CD4-positive, alpha-beta T cell treated with Interleukin-2 at 100 ng/mL for 4 hours (primary cell): ENCODE data around the gene CPNE5.

ENCODE experiments used
- DNase-seq: peaks from one replicate; pipeline ENCODE4 v3.0.0-alpha.2; 2020; ENCODE audit warnings: low spot score

CPNE5 gene

GRCh38 chr6:36793296-36793912 is 45.8 kb downstream of the CPNE5 start:
- DNase-seq: no peak

DNA sequence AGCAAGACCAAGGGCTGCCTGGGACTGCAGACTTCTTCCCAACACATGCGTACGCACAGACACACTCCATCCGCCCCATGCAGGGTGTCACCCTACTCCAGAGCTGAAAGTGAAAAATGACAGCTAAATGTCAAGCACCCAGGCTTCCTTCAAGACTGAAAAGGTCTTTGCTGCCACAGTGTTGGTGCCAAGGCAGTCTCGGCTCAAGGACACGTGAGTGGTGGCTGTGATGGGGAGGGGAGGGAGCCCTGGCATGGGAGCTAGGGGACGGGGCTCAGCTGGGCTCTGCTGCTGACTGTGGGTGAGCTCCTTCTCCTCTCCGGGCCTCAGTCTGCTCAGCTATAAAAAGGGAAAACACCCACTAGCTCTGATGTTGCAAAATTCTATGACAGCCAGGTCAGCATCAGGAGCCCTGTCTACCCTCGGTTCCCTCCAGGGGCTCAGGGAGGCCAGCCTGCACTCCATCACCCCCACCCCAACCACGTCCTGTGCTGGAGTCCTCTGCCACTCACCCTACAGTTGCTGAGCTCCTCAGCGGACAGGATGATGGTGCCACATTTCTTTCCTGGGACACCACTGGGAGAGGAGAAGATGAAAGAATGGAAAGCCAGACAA is 47.6 kb downstream of the CPNE5 start:
- DNase-seq: no peak

DNA sequence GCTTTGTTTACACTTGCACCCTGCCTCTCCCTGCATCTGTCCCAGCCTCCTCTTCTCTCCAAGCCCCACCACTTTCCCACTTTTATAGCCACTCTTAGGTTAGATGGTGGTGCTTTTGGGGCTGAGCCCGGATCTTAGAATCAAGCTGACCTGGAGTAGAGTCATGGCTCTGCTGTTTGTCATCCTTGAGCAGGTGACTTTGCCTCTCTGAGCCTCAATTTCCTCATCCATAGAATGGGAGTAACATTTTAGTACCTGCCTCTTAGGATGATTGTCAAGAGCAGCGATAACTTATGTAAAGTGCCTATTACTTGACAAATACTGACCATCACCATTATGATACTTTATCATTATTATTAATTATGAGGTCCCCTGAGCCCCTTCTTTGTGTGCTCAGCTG is 48.2 kb downstream of the CPNE5 start:
- no peak for DNase-seq

DNA sequence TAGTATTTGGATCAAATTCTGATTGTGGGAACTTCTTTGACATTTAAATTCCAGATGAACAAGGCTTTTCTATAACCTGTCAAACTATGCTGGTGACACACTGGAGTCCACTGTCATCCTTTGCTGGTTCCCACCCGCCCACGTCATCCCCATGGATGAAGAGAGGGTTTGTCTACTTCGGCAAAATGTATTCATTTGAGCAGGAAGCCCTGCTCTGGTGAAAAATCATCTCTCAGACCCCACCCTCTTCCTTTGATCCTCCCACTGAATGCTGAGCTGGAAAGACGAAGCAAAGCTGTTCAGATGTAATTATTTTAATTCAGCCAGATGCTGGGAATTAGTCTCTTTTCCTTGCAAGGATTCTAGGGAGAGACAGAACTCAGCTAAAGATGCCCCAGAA is 50.5 kb downstream of the CPNE5 start:
- no peak for DNase-seq

DNA sequence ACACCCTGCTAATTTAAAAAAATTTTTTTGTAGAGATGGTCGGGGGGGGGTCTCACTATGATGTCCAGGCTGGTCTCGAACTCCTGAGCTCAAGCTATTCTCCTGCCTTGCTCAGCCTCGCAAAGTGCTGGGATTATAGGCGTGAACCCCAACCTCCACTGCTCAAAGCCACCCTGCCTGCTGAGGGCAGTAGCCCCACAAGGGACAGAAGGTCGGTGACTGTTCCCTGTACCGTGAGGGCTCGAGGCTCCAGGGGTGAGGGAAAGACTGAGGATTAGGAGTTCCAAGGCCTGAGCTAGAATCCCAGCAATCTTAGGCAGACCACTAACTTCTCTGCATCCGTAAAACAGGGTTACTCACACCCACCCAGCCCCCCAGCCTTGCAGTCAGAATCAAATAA is 51.1 kb downstream of the CPNE5 start:
- no peak for DNase-seq

DNA sequence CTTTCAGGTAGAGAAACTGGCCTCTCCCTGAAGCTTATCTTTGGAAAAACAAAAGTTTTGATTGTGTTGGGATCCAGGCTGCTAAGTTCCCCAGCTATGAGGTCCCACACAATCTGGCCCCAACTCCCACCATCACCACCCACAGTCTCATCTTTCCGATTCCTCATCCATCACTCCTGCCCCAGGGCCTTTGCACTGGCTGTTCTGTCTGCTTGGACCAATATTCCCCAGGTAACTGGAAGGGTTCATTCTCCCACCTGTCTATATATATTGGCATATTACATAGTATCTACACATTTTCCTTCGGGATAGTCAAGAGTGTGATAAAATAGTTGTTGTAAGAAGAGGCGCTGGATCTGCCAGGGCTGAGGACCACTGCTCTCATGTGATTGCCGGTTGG is 52.0 kb downstream of the CPNE5 start:
- no peak for DNase-seq

- DNase-seq: no peak
Observed at GRCh38 chr6:36786055-36786675, 53.1 kb downstream of the CPNE5 start.

GRCh38 chr6:36784376-36784636 is 54.9 kb downstream of the CPNE5 start:
- no peak for DNase-seq

DNA sequence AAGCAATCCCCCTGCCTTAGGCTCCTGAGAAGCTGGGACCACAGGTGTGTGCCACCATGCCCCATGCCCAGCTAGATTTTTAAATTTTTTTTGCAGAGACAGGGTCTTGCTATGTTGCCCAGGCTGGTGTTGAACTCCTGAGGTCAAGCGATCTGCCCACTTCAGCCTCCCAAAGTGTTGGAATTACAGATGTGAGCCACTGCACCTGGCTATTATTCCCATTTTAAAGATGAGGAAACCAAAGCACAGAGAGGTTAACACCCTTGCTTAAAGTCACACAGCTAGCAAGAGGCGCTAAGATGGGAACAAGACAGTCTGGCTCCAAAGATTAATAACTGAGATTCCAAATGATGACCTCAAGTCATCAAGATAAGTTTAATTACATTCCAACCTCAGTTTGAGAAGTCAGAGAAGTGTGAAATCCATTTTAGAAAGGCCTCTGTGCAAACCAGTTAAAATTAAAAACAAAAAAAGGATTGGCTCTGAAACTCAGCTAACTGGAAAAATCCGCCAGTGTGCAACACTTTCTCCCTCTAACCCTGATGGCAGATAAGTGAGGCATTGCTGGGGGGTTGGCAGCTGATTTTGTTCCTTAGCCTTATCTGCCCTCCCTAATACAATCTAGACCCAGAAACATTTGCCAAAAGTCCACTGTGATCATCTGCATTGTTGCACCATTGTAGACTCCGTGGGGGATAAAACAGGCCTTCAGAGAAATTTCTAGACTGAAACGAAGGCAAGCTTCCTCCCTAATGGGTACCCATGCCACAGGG is 55.5 kb downstream of the CPNE5 start:
- no peak for DNase-seq

DNA sequence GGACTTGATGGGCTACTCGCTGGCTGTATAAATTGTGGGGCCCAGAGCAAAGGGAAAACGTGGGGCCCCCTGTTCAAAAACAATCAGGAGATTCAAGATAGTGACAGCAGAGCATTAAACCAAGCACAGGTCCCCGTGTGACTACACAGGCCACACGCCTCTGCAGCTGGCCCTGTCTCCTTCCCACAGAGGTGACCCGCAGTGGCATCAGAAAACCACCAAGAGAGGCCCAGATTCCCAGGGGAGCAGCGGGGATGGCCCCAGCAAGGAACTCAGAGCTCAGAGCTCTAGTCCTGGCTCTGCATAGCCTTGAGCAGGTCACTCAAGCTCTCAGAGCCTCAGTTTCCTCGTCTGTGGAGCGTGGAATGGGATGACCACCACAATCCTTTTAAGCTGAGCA is 57.6 kb downstream of the CPNE5 start:
- no peak for DNase-seq

GRCh38 chr6:36780442-36781177 is 58.6 kb downstream of the CPNE5 start:
- no peak for DNase-seq

DNA sequence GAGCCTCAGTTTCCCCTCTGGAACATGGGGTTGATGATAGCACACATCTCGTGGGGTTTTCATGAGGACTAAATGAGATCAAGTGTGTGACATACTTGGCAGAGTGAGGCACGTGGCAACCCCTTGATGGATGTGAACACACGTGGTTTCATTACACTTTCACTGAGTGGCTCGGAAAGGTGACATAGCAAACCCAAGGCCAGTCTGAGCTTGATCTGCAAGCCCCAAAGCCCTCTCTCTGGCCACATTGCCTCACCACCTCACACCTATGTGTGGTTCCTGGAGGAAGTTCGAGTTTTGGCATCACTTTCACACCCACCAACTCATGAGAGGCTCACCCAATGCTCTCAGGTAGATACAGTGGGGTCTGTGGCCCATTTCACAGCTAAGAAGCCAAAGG is 60.0 kb downstream of the CPNE5 start:
- peak; percentile 5 for DNase-seq

- DNase-seq: no peak
Observed at GRCh38 chr6:36777801-36778200, 61.4 kb downstream of the CPNE5 start.

DNA sequence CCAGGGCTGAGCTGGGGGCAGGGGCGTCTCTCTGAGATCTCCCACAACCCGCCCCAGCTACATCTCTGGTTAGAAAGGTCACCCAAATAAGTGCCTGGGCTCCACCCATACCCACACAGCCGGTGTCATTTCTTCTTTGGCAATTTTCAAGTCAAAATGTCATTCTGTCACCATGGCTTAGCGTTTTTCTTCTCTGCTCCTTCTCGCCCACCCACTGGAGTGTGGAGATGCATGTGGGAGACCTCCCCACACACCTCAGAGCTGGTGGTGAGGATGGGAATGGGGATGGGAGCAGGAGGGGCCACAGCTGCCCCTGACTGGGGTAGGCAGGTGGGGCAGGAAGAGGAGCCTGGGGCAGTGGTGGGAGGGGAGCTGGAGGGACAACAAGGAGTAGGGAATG is 63.1 kb downstream of the CPNE5 start:
- DNase-seq: no peak

DNA sequence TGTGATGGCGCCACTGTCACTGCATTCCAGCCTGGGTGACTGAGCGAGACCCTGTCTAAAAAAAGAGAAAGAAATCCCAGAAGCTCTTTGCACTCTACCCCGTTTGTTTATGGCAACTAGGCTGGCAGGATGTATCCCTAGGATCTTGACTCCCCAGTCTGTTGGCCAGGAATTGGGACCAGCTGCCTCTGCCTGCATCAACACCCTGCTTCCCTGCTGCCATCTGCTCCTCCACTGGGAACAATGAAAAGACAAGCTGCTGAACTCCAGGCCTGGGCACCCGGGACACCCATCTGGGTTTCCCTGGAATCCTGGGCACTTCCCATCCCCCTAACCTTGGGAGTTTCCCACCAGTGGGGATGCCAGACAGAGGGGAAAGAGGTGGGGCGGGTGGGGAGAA is 64.9 kb downstream of the CPNE5 start:
- DNase-seq: no peak

DNA sequence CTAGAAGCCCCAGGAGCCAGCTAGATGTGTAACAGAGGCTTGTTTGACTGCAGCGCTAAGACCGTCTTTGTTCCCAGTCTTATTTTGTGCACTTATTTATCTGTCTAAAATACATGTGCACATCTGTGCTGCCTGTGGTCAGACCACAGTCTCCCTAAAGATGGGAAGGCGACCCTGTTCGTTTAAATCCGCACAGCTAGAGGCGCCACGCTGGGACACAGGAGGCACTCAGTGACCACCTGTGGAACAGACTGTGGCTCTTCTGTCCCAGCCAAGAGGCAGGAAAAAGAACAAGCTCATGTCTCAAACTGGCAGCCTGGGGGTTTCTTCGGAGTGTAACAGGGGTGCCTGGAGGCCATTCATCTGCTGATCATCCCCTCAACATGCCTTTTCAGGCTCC is 66.8 kb downstream of the CPNE5 start:
- no peak for DNase-seq

DNA sequence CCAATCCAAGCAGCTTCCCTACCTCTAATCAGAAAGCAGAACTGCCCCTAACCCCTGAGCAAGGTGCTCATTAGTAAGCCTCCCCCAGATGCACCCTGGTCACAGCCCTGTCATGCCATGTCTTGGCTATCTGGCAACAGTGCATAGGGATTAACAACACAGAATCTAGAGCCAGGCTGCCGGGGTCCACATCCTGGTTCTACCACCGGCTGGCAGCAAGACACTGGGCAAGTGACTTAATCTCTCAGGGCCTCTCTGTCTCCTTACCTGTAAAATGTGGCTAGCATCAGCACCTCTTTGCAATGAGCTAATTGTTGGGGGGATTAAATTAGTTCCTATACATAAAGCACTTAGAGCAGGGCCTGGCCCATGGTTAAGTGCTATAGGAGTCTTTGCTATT is 68.1 kb downstream of the CPNE5 start:
- DNase-seq: no peak

GRCh38 chr6:36769676-36770499 is 69.4 kb downstream of the CPNE5 start:
- DNase-seq: peak; percentile 42

GRCh38 chr6:36769183-36769675 is 70.0 kb downstream of the CPNE5 start:
- DNase-seq: no peak

GRCh38 chr6:36766399-36766945 is 72.8 kb downstream of the CPNE5 start:
- DNase-seq: no peak
